HG03039 (cell line): Measurements from ENCODE around the gene UBL3.

Source experiments
- ATAC-seq: cut with Tn5 transposase; IDR thresholded peaks from one replicate; pipeline ENCODE4 v1.9.1; 2021; ENCODE audit warnings: mild to moderate bottlenecking, moderate library complexity; ENCODE audit not compliant: unreplicated experiment

The UBL3 gene

DNA sequence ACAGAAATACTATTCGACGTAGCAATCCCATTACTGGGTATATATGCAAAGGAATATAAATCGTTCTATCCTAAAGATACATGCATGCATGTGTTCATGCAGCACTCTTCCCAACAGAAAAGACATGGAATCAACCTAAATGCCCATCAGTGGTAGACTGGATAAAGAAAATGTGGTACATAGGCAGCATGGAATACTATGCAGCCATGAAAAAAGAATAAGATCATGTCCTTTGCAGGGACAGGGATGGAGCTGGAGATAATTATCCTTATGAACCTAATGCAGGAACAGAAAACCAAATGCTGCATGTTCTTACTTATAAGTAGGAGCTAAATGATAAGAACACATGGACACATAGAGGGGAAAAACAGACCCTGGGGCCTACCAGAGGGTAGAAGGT, 89.3 kb downstream of the UBL3 start:
- no peak for ATAC-seq

DNA sequence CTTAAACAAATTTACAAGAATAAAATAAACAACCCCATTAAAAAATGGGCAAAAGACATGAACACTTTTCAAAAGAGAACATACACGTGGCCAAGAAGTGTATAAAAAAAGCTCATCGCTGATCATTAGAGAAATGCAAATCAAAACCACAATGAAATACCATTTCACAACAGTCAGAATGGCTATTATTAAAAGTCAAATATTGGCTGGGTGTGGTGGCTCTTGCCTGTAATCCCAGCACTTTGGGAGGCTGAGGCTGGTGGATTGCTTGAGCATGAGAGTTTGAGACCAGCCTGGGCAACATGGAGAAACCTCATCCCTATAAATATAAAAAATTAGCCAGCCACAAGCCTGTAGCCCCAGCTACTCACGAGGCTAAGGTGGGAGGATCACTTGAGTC, 89.9 kb downstream of the UBL3 start:
- no peak for ATAC-seq

- ATAC-seq: peak; percentile 92
Measured at GRCh38 chr13:29758531-29759114, 91.8 kb downstream of the UBL3 start.

- no peak for ATAC-seq
Measured at GRCh38 chr13:29756506-29756905, 93.9 kb downstream of the UBL3 start.

DNA sequence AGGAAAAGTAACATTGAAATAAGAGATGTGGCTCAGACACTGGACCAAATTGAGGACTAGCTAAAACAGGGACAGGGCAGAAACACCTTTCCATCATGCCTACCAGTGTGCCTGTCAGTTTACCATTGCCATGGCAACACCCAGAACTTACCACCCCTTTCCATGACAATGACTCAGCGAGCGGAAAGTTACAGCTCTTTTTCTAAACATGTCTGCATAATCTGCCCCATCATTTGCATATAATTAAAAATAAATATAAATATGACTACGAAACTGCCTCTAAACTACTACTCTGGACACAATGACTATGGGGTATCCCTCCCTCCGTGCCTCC, 96.0 kb downstream of the UBL3 start:
- ATAC-seq: no peak

DNA sequence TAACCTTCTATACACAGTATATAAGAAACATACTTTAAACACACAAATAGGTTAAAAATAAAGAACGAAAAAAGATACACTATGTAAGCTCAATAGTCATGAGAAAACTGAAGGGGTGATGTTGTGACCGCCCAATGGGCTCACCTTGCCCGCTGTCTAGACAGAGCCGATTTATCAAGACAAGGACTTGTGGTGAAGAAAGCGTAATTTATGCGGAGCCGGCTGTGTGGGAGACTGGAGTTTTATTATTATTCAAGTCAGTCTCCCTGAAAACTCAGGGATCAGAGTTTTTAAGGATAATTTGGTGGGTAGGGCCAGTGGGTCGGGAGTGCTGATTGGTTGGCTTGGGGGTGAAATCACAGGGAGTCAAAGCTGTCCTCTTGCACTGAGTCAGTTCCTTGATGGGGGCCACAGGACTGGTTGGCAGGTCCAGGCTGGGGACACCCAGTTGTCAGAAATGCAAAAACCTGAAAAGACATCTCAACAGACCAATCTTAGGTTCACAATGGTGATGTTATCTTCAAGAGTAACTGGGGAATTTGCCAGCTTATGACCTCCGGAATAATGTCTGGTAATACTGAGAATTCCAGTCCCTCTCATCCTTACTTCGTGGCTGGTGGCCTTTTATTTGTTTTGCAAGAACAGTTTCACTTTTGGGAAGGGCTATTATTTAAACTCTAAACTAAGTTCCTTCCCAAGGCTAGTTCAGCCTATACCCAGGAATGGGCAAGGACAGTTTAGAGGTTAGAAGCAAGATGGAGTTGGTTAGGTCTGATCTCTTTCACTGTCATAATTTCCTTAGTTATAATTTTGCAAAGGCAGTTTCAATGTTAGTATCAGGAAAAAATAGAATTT, 96.6 kb downstream of the UBL3 start:
- ATAC-seq: no peak

DNA sequence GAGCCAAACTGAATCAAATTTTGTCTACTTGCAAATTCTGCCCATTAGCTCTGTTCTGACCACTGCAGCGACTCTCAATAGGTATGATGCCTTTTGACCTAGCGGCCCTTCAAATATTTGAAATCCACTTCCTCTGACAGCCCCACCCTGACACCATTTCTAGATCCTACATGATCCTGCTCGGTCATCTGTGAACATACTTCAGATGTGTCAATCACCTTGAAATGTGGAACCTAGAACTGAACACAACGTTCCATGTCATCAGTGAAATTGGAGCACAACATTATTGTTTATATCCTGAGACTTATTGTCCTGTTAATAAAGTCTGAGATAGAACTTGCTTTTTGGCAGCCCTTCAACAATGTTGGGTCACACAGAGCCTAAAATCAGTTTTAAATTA, 98.2 kb downstream of the UBL3 start:
- ATAC-seq: no peak

DNA sequence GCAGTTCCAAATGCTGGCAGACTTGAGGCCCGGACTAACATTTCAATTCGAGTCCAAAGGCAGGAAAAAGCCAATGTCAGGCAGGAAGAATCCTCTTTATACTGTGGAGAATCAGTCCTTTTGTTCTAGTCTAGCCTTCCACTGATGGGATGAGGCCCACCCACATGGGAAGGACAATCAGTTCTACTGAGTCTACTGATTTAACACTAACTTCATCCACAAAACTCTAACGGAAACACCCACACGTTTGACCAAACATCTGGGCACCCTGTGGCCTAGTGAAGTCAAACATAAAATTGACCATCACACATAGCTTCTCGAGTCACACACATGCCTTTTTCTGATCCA, 100.3 kb downstream of the UBL3 start:
- no peak for ATAC-seq

DNA sequence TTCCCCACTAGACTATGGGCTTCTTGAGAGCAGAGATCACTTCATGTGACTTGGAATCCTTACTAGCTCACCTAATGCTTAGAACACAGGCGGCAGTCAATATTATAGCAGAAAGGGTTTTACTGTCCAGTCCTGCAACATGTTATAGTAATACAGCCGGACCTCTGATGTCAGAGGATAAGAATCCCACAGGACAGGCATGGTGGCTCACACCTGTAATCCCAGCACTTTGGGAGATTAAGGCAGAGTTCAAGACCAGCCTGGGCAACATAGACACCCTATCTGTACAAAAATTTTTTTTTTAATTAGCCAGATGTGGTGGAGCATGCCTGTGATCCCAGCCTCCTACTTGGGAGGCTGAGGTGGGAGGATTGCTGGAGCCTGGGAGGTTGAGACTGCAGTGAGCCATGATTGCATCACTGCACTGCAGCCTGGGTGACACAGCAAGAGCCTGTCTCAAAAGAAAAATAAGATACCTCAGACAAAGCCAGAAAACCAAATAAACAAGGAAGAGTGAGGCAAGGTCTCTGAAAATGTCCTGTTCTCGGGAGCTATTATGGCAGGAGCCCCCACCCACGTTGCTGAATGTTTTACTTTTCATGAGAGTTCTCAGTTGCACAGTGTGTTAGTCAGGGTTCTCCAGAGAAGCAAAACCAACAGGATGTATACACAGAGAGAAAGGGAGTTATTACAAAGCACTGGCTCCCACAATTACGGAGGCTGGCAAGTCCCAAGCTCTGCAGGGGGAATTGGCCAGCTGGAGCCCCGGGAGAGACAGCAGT, 100.8 kb downstream of the UBL3 start:
- no peak for ATAC-seq

DNA sequence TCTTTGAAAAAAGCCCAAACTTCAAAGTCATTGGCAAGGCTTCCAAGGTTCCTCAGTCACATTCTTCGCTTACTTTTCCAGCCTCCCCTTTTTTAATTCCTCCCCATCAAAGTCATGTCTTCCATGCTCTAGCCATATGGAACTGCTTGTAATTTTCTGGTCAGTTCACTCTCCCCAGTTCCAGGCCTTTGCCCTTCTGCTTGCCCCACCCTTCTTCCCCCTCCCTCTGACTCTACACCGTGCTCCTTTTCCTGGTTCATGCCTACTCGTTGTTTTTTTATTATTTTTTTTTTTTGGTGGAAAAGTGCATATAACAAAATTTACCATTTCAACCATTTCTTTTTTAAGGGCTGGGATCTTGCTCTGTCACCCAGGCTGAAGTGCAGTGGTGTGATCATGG, 102.3 kb downstream of the UBL3 start:
- ATAC-seq: no peak

- no peak for ATAC-seq
Measured at GRCh38 chr13:29746148-29746677, 104.2 kb downstream of the UBL3 start.

- ATAC-seq: no peak
Measured at GRCh38 chr13:29745704-29746103, 104.7 kb downstream of the UBL3 start.

- ATAC-seq: no peak
Measured at GRCh38 chr13:29743201-29743786, 107.1 kb downstream of the UBL3 start.

- ATAC-seq: no peak
Measured at GRCh38 chr13:29740961-29741360, 109.5 kb downstream of the UBL3 start.

- no peak for ATAC-seq
Measured at GRCh38 chr13:29737061-29737460, 113.4 kb downstream of the UBL3 start.

GRCh38 chr13:29733147-29733611, 117.2 kb downstream of the UBL3 start:
- no peak for ATAC-seq

- ATAC-seq: no peak
Measured at GRCh38 chr13:29730253-29730652, 120.2 kb downstream of the UBL3 start.

DNA sequence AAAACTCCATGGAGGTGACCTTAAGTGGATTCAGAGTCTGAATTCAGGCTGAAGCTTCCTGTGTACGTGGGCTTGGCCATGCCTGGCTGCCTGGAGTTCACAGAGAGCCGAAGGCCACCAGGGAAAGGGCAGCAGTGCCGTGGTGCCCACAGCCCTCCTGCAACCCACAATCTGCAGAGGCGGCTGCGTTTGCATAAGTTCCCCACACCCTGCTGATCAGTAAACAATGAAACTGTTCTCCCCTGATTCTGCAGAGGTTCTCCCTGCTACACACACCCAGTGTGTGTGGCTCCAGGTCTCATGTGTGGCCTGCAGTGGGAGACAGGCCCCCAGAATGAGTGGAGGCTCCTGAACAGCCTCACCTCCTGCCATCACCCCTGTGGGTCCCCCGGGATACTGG, 128.0 kb downstream of the UBL3 start:
- ATAC-seq: no peak

- no peak for ATAC-seq
Measured at GRCh38 chr13:29721766-29722165, 128.7 kb downstream of the UBL3 start.

- no peak for ATAC-seq
Measured at GRCh38 chr13:29718694-29719093, 131.7 kb downstream of the UBL3 start.

GRCh38 chr13:29716493-29716892, 133.9 kb downstream of the UBL3 start:
- ATAC-seq: no peak
